GM19397 (cell line): ENCODE measurements around the gene BCS1L.

Experiments
- ATAC-seq: cut with Tn5 transposase; IDR thresholded peaks from one replicate; pipeline ENCODE4 v1.9.1; 2021; ENCODE audit warnings: mild to moderate bottlenecking, moderate library complexity; ENCODE audit not compliant: unreplicated experiment

BCS1L gene, protein sequence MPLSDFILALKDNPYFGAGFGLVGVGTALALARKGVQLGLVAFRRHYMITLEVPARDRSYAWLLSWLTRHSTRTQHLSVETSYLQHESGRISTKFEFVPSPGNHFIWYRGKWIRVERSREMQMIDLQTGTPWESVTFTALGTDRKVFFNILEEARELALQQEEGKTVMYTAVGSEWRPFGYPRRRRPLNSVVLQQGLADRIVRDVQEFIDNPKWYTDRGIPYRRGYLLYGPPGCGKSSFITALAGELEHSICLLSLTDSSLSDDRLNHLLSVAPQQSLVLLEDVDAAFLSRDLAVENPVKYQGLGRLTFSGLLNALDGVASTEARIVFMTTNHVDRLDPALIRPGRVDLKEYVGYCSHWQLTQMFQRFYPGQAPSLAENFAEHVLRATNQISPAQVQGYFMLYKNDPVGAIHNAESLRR

GRCh38 chr2:218659258-218659987 is at the start of gene BCS1L, which contains the start of gene ZNF142:
TSS of gene BCS1L (plus strand) at chr2:218659683. CDS start at chr2:218660988, 1,305 bp downstream.
TSS of gene ZNF142 (minus strand) at chr2:218659623. CDS start at chr2:218656429, 3,194 bp downstream.
- peak; percentile 91 for ATAC-seq

GRCh38 chr2:218615868-218616315 is 43.6 kb upstream of the BCS1L start:
- no peak for ATAC-seq

DNA sequence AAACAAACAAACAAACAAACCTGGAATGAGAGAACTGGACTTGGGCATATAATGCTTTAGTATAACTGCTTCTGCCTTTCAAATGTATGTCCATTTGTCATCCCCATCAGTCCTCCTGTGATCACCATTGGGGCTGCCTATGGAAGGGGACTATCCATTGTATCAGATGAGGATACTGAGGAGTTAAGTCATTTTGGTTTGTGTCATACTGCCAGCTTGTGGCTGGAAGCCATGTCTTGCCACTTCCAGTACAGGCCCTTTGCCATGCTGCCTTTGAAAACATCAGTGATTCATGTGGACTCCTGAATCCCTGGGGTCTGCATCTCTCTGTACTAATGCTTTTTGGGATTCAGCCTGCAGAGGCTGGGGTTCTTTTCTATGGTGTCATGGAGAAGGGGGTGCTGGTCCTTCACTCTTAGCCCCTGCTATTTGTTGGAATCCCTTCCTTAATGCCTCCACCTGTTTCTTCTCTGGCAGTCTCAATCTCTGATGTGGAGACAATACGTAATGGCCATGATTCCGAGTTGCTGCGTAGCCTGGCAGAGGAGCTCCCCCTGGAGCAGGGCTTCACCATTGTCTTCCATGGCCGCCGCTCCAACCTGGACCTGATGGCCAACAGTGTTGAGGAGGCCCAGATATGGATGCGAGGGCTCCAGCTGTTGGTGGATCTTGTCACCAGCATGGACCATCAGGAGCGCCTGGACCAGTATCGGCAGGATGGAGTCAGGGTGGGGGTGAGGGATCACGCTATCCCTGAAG is 41.2 kb upstream of the BCS1L start:
- ATAC-seq: no peak

GRCh38 chr2:218621007-218621406 is 38.5 kb upstream of the BCS1L start:
- ATAC-seq: no peak

DNA sequence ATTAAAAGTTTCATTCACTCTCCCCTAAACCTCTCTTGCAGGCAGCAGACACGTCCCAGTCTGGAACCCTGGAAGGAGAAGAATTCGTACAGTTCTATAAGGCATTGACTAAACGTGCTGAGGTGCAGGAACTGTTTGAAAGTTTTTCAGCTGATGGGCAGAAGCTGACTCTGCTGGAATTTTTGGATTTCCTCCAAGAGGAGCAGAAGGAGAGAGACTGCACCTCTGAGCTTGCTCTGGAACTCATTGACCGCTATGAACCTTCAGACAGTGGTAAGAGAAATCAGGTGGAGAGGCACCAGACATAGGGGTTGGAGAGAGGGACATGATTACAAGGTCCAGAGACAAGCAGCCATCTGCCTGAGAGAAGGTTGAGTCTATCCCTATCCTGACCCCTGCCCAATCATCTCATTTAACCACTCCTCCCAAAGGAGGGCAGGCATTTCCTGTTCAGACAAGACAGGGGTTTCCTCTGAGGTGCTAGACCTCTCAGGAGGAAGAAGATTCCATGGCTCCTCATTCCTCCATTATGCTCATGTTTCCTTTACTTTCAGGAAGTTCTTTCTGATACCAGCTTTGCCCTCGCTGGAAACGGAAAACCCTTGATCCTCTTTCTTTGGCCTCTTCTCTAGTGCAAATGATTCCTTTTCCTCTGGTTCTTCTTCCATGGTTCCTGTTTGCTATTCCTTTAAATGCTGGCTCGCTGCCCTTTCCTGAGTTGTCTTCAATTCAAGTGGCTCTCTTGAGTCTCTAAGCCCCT is 36.7 kb upstream of the BCS1L start:
- ATAC-seq: no peak

- ATAC-seq: no peak
These were observed 36.1 kb upstream of the BCS1L start for GRCh38 chr2:218623366-218623705.

DNA sequence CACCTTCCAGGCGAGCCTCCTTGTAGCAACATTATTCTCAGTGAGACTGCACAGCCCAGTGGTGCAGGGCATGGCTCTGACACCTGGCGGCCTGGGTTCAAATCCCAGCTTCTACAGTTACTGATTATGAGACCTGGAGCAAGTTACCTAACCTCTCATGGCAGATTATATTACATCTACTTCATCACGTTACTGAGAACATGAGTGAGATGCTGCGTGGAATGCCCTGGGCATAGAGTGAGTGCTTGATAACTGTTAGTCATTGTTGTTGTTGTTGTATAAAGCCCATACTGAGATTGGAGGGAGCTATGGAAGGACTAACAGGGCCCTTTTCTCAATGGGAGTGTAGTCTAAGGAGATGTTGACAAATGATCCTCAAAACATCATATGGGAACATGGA is 33.1 kb upstream of the BCS1L start:
- ATAC-seq: no peak

GRCh38 chr2:218627939-218628338 is 31.5 kb upstream of the BCS1L start:
- no peak for ATAC-seq

DNA sequence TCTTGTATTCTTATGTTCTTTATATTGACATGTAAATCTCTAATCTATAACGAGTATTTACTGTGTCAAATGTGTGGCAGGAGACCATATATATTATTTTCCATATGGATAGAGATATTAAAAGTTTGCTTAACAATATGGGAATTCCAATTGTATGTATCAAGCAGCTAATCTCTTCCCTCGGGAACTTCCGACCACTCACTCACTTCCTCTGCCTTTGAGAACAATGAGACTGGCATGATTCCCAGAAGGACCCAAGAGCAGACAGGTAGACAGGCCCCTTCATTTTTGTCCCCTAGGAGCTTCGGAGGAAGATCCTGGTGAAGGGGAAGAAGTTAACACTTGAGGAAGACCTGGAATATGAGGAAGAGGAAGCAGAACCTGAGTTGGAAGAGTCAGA is 27.6 kb upstream of the BCS1L start:
- no peak for ATAC-seq

DNA sequence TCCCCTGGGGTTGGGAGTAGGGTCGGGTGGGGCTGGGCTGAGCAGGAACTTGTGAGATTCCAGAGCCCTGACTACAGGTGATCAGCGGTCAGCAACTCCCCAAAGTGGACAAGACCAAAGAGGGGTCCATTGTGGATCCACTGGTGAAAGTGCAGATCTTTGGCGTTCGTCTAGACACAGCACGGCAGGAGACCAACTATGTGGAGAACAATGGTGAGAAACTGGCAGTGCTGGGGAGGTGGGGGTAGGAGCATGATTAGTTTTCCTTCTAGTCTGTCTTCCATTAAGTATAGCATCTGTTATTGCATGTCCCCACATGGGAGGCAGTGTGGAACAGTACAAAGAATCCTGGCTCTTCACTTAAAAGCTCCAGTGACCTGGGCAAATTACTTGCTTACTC is 23.8 kb upstream of the BCS1L start:
- no peak for ATAC-seq

- no peak for ATAC-seq
These were observed 21.1 kb upstream of the BCS1L start for GRCh38 chr2:218638372-218638771.

DNA sequence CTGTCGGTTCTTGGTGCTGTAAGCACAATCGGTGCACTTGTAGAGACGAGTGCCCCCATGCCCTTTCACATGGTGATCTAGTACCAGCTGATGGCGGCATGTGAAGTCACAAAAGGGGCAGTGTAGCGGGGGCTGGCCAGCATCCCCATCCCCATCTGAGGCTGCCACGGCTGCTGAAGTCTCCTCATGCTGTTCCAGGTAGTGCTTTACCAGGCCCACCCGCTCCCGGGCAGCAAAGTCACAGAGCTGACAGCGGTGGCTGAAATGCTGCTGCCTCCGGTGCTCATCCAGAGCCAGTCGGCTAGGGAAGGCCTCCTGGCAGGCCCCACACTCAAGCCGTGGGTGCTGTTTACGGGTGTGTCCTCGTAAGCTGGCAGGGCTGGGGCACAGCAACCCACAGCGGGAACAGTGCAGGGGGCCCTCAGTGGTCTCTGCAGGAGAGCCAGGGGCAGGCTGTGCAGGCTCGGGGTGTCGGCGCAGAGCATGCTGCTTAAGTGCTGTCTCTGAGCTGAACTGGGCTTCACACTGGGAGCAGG is 17.3 kb upstream of the BCS1L start:
- no peak for ATAC-seq

DNA sequence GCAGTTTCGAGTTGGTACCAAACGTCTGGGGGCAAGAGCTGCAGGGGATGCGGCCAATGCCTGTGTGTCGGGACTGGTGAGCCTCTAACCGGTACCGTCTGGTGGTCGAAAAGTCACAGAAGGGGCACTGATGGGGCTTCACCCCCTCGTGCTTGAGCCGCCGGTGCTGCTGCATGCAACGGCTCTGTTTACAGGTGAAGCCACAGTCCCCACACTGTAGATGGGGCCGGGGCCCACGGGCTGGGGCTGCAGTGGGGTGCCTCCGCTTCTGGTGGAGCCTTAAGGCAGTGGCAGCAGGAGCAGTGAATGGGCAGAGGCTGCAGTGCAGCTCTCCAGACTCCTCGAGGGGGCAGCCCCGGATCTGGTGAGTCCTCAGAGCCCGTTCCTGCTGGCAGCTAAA is 16.7 kb upstream of the BCS1L start:
- ATAC-seq: no peak

DNA sequence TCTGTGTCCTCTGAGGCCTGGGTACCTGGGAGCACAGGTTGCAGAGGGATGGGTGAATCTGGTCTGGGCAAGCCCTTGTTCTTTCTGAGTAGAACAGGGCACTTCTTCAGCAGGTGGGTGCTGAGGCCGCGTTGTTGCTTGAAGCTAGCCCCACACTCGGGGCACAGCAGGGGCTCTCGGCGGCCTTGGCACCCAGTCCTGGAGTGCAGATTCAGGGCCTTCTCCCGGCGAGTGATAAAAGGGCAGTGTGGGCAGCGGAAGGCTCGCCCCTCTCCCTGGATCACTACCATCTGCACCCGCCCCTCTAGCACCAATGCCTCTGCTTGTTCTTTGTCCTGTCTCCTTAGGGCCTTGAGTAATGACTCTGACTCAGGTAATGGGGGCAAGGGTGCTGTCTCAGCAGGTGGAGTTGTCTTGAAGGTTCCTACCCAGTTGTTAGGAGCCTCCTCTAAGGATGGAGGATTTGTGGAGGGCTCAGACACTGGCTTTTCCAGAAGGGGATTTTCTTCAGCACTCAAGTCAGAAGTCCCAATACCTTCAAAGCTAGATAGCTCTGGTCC is 15.7 kb upstream of the BCS1L start:
- ATAC-seq: no peak

GRCh38 chr2:218644721-218645120 is 14.8 kb upstream of the BCS1L start:
- ATAC-seq: no peak

- peak; percentile 45 for ATAC-seq
These were observed 14.4 kb upstream of the BCS1L start for GRCh38 chr2:218645126-218645525.

DNA sequence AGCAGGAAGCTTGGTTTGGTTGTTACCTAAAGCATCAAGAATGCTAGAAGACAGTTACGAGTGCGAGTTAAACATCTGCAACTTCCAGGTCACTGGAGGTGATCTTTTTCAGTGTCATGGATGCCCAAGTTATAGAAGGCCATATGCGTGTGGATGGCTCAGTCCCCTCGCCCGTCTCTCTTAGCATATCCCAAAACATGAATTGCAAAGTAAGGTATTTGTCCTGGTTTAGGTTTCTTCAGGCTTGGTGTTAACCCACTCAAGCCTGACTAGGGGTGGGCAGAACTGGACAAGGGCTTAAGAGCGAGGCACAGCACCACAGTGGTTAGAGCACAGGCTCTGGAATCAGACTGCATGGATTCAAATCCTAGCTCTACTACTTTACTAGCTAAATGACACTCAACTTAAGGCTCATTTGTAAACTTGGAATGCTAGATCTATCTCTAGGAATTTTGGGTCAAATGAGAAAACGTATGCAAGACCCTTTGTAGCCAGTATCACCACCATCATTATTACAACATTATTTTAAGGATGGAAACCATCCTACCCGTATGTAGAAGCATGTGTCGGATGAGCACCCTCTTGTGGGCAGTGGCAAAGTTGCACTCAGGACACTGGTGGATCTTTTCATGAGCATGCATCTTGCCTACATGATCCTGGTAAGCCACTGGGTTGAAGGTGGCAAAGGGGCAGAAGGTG is 11.2 kb upstream of the BCS1L start:
- no peak for ATAC-seq

GRCh38 chr2:218648787-218649100 is 10.7 kb upstream of the BCS1L start:
- no peak for ATAC-seq

- ATAC-seq: no peak
These were observed 3.7 kb upstream of the BCS1L start for GRCh38 chr2:218655751-218656150.
